ENCODE measurements around the gene BEND2.

The BEND2 gene

DNA sequence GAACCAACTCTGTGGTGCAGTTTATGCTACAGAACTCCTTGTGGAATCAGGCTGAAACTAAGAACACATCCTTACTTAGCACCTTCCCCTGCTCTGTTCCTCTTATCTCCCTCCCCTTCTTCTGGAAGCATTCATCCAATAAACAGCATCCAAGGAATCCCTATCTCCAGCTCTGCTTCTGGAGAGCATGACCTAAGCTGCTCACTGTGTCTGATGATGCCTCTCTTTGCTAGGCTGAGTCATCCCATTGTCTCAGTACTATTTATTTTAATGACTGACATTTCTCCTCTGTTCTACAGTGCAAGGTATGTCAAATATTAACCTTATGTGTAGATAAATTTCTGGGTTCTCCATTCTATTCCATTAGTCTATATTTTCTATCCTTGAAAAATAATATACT lies 71.2 kb downstream of the BEND2 start:
- TF ChIP-seq, protein P1, sequence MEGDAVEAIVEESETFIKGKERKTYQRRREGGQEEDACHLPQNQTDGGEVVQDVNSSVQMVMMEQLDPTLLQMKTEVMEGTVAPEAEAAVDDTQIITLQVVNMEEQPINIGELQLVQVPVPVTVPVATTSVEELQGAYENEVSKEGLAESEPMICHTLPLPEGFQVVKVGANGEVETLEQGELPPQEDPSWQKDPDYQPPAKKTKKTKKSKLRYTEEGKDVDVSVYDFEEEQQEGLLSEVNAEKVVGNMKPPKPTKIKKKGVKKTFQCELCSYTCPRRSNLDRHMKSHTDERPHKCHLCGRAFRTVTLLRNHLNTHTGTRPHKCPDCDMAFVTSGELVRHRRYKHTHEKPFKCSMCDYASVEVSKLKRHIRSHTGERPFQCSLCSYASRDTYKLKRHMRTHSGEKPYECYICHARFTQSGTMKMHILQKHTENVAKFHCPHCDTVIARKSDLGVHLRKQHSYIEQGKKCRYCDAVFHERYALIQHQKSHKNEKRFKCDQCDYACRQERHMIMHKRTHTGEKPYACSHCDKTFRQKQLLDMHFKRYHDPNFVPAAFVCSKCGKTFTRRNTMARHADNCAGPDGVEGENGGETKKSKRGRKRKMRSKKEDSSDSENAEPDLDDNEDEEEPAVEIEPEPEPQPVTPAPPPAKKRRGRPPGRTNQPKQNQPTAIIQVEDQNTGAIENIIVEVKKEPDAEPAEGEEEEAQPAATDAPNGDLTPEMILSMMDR (IDR thresholded peaks at IDR 0.05; ENCODE audit: borderline replicate concordance, insufficient read depth, low read depth, low read length): no peak
- no peak overlapping the region for H3K4me3 ChIP-seq (ENCODE audit: low read depth, low read length)

DNA sequence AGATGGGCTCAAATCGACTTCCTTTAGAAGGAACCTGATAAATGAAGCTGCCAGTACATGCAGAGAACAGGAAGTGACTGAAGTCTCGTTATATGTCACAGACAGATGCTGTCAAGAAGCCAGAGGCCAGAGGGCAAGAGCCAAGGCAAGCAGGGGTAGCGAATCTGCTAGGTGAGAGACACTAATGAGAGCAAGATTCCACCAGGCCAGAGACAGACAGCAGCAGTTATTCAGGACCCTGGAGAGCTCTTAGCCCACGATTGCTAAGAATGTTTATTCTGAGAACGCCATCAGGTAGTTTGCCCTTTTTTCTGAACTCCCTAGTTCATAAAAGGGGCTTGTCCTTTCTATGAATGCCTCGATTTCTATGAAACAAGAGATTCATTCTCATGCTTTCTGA lies 73.7 kb downstream of the BEND2 start:
- TF ChIP-seq, protein P1 (IDR thresholded peaks at IDR 0.05; ENCODE audit: borderline replicate concordance, insufficient read depth, low read depth, low read length): no peak
- H3K4me3 ChIP-seq (ENCODE audit: low read depth, low read length): no peak overlapping the region

DNA sequence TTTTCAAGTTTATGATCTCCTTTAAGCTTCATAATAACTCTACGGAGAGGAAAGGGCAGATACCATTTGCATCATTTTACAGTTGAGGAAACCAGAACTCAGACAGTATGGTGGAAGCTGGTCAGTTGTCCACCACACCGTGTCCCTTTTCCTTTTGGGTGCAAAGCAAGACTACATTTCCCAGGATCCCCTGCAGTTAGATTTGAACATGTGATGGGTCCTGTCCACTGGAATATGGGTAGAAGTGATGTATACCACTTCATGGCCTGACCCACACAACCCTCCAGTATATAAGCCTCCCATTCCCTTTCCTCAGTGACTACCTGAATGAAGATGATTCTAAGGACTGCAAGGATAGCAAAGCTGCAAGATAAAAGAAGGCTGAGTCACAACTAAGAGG lies 74.7 kb downstream of the BEND2 start:
- TF ChIP-seq, protein P1 (IDR thresholded peaks at IDR 0.05; ENCODE audit: borderline replicate concordance, insufficient read depth, low read depth, low read length): no peak
- H3K4me3 ChIP-seq (ENCODE audit: low read depth, low read length): no peak overlapping the region

DNA sequence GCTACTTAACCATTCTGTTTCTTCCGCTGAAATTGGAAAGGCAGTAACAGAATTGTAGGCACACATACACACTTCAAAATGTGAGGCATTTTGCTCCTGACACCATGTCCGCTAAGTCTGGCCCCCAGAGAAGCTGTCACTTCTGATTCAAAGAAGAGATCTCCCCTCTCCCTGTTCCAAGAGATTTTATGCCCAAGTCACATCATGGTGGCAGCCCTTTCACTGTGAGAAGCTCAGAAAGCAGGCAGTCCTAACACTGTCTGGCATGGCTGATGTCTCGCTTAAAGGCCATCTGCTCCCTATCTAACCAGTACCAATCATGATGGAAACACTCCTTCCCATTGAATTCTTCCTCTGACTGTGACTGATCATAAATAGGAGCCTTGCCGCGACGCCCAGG lies 83.9 kb downstream of the BEND2 start:
- TF ChIP-seq, protein P1 (IDR thresholded peaks at IDR 0.05; ENCODE audit: borderline replicate concordance, insufficient read depth, low read depth, low read length): no peak

DNA sequence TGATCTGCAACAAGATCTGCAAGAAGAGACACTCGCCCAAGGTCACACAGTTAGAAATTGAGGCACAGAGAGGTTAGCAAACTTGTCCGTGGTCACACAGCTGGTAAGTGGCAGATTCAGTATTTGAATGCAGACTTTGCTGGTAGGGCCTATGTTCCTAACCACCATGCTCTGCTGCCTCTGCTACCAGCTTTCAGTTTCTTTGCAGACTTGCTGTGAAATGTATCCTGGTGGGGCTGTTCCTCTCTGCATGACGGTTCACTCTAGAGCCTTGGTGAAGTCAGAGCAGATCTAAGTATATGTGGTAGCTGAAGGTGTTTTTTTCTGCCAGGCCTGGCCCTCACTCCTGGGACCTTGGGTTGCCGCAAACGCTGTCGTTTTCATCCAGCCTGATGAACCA lies 87.1 kb downstream of the BEND2 start:
- TF ChIP-seq, protein P1 (IDR thresholded peaks at IDR 0.05; ENCODE audit: borderline replicate concordance, insufficient read depth, low read depth, low read length): no peak

More for the DNA sequence above, 83.9 kb downstream of the BEND2 start:
- H3K4me3 ChIP-seq (ENCODE audit: low read depth, low read length): no peak overlapping the region

DNA sequence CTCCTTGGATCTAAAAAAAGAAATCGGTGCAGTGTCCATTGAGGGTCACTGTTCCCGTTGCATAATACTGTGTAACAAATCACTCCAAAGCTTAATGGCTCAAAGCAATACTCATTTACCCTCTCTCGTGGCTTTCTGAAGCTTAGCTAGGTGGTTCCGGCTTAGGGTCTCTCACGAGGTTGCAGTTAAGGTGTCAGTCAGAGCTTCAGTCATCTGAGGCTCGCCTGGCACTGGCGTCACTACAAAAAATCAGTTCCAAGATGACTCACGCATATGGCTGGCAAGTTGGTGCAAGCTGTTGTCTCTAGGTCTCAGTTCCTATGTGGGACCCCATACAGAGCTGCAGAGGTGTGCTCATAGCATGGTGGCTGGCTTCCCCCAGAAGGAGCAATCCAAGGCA lies 91.0 kb downstream of the BEND2 start:
- no peak overlapping the region for H3K4me3 ChIP-seq (ENCODE audit: low read depth, low read length)
- TF ChIP-seq, protein P1 (IDR thresholded peaks at IDR 0.05; ENCODE audit: borderline replicate concordance, insufficient read depth, low read depth, low read length): no peak

More for the DNA sequence above, 87.1 kb downstream of the BEND2 start:
- H3K4me3 ChIP-seq (ENCODE audit: low read depth, low read length): no peak overlapping the region

DNA sequence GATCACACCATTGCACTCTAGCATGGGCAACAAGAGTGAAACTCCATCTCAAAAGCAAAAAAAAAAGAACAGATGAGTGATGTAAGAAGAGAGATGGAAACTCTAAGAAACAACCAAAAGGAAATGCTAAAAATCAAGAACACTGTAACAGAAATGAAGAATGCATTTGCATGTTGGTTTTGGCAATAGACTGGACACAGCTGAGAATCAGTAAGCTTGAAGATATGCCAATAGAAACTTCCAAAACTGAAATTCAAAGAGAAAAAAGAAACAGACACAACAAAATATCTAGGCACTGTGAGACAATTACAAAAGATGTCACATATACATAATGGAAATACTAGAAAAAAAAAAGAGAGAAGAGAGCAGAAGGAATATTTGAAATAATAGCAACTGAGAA lies 93.7 kb downstream of the BEND2 start:
- no peak overlapping the region for H3K4me3 ChIP-seq (ENCODE audit: low read depth, low read length)
- TF ChIP-seq, protein P1 (IDR thresholded peaks at IDR 0.05; ENCODE audit: borderline replicate concordance, insufficient read depth, low read depth, low read length): no peak
